HG03039 (cell line): ENCODE data around the gene NIM1K.
"Not testable (repeated sequence)": the region's sequence is repeated elsewhere in the genome, so short reads cannot be mapped to it uniquely, and the experiment has no call there.

Source experiments
- ATAC-seq: cut with Tn5 transposase; IDR thresholded peaks from one replicate; pipeline ENCODE4 v1.9.1; 2021; ENCODE audit warnings: mild to moderate bottlenecking, moderate library complexity; ENCODE audit not compliant: unreplicated experiment

The NIM1K gene

DNA sequence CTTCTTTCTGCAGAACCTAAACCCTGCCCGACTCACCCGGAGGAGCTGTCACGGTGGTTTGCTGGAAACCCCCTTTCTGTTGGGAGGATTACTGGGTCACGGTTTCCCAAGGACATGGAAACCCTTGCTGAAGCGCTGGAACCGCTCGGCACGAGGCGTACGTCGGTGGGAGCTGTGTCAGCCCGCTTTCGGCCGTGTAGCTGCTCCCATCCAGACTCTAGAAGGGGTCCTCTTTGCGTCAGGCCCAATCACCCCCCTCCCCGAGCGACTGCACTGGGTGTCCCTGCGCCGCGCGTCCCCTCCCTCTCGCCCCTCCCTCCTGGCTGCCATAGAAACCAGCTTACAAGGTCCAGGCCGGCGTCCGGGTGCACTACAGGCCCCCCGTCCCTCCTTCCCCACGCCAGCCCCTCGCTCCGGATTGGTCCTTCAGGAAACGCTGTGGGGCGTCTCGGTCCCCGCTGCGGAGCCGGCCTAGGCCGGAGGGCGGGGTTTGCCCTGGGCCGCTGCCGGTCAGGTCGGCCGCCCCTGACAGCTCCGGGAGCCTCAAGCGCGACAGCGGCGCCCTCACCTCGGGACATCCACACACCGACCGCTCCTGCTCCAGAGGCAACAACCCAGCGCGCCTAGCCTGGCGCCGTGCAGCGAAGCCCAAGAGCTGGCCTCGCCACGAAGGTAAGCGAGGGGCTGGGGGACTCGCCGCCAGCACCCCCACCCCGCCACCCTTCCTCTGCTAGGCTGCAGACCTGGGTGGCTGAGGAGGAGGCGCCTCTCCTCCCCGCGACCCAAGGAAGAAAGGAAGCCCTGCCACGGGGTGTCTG is at the start of gene NIM1K:
Gene NIM1K (plus strand): TSS at position 486 of the 818 bp plus-strand sequence. CDS start 53,551 bp downstream, outside the sequence.
- peak; percentile 77 for ATAC-seq

DNA sequence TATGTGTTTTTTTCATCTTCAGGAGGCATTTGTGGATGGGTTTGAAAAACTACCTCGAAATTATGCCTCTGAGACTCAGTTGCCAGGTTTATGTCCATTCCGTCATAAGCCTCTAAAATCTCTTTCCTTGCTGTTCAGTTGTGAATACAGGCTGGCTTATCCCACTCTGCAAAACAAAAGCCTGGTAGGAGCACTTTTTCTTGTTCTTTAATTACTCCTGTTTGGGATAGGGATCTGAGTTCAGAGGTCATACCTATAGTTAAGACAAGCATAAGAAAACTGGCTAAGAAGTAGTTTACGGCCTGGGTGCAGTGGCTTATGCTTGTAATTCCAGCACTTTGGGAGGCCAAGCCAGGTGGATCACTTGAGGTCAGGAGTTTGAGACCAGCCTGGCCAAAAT is 47.0 kb upstream of the NIM1K start:
- no peak for ATAC-seq

DNA sequence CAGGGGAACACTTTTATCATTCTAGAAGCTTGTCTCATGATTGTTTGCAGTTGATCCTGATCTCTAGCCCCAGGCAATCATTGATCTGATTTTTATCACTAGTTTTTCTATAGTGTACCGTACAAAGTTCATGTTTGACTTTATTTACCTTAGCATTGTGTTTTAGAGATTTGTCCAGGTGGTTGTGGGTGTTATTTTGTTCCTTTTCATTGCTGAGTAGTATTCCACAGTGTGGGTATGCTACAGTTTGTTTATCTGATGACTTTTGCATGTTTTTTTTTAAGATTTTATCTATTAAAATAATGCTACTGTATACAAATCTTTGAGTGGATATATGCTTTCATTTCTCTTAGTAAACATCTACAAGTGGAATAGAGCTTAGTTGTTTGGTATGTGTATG is 45.1 kb upstream of the NIM1K start:
- ATAC-seq: no peak

DNA sequence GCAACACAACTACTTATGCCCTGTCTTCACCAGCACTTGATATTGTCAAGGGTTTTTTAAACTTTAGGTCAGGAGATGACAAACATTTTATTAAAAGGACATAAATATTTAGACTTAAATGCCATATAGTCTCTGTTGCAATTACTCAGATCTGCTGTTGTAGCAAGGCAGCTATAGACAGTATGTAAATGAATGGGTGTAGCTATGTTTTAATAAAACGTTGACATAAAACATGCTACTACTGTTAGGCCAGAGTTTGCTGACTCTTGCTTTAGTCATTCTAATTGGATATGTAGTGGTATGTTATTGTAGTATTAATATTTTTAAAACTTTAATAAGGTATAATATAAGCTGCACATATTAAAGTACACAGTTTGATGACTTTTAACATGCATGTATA is 43.6 kb upstream of the NIM1K start:
- no peak for ATAC-seq

DNA sequence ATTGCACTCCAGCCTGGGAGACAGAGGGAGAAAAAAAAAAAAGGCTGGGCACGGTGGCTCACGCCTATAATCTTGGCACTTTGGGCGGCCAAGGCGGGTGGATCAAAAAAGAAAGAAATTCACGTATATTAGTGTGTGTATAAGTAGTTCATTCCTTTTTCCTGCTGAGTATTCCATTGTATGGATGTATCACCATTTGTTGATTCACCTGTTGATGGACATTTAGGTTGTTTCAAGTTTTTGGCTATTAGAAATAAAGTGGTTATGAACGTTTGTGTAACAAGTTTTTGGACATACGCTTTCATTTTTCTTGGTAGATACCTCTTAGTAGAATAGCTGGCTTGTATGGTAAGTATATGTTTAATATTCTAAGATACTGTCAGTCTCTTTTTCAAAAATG is 42.8 kb upstream of the NIM1K start:
- ATAC-seq: no peak

DNA sequence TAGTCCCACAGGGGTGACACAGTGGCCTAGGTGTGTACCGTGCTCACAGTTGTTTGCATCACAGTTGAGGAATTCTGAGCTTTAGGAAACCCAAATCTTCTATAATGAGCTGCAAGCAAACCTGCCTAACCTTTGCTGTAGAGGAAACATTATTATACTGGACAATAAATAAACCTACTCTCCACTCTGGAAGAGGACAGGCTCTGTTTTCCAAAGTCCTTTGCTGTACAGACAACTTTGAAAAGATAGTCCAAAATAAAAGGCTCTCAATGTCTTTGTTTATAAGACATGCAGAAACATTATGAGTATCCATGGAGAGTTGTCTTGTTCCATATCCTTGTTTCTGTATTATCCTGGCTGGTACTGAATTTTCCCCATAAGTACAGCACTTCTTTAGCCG is 42.0 kb upstream of the NIM1K start:
- no peak for ATAC-seq

DNA sequence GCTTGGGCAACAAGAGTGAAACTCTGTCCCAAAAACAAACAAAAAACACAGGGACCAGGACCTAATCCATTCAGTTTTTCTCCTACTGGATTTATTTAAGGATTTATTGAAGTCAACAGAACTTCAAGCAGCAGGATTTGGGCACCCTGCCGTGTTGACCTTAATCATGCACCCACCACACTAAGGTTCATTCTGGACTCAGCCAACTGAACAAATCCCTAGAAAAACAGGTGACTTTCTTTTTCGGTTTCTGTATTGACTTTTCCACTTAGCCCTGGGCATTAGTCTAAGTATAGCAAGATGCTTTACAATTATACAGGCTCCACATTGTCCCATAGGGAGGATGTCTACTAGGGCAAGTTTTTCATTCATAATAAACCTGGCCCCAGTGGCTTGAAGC is 41.3 kb upstream of the NIM1K start:
- ATAC-seq: no peak

DNA sequence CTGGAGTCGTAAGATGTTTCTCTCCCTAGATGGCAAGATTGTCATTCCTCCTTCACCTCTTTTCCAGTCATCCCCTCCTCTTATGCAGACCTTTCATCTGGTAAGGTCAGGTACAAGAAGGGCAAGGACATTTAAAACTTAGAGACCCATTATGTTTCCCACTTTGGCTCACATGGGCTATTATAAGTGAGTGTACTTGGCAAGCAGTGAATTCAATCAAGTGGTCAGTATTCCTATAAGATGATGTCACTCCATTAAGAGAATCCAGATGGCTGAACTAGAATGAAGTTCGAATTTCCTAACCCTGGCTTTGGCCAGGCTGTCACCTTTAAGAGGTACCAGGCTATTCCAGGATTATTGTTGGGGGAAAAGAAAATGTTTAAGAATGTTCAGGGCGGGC is 39.1 kb upstream of the NIM1K start:
- ATAC-seq: no peak

DNA sequence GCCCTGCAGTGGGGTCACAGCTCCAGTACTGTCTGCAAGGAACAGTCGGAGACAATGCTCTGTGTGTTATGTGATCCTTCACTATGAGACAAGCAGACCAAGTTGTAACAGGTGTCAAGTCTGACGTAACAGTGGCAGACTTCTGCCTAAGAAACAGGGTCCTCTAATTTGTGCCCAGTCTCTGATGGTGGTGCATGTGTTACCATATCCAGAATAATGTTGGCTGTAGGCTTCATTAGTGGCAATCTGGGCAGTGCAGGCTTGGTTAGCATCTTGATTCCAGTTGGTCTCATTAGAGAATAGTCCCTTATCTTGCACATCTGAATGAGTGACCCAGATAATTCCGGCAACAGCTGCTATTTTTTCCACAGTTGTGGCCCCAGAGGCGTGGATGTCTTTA is 37.6 kb upstream of the NIM1K start:
- ATAC-seq: no peak

DNA sequence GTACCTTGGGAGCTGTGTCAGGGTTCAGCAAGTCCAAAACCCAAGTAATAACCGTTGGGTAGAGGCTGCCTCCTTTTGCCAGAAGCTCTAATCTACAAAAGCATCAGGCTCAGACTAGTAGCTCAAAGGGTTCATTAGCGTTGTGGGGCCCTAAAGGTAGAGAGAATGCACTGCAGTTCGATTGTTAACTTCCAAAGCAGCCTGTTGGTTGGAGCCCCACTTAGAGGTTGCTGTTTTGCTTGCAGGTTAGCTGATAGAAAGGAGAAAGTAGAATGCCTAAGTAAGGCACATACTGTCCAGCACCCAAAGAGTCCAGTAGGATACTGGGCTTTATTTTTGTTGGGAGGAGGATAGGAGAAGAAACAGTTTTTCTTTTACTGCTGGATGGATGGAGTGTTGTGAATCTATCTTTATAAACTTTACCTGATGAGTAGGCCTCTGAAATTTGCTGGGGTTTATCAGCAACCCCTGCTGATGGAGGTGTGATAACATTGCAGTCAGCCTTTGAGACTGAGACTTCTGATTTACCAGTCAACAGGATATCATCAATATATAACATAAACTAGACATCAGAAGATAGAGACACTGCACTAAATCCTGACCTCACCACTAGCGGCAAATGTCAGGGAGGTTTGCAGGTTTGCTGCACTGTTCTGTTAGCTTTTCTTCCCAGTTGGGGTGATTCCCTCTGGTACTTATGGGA is 36.5 kb upstream of the NIM1K start:
- ATAC-seq: no peak

DNA sequence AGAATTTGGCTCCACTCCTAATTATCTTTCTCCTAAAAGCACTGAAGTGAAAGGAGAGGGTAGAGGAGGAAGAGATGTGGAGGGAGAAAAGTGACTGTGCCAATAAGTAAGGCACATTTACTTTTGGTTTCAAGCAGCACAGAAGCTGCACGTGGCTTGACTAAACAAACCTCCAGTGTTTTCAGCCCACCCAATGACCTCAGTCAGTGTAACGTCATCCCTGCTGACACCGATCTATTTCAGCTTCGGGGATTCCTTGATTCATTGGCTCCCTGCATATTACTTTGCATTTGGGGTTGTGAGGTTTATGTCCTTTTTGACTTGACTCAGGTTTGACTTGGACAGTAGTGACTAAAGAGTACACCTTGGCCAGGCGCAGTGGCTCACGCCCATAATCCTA is 35.6 kb upstream of the NIM1K start:
- peak; percentile 42 for ATAC-seq

DNA sequence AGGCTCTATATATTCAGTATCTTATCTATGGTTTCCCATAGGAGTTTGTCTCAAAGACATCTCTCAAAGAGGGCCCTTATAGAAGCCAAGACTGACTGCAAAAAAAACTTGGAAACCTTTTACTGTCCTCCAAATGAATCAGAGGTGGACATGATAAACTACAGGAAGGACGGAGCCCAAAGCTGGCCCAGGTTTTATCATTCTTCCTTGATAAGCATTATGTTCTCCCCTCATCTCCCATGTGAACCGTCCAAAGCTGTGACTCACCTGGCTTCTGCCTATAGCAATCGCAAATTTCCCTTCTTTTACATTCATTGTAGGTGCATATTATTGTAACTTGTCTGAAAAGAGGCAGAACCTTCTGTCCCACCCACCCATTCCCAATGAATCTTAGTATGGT is 35.0 kb upstream of the NIM1K start:
- ATAC-seq: no peak

DNA sequence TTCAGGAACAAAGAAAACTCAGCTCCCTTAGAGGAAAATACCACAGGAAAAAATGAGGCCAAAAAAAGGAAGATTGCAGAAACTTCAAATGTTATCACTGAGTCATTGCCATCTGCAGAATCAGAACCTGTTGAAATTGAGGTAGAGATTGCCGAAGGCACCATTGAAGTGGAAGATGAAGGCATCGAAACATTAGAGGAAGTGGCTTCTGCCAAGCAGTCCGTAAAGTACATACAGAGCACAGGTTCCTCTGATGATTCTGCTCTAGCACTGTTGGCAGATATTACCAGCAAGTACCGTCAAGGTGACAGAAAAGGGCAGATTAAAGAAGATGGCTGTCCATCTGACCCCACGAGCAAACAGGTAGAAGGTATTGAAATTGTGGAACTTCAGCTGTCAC is 30.8 kb upstream of the NIM1K start:
- no peak for ATAC-seq

DNA sequence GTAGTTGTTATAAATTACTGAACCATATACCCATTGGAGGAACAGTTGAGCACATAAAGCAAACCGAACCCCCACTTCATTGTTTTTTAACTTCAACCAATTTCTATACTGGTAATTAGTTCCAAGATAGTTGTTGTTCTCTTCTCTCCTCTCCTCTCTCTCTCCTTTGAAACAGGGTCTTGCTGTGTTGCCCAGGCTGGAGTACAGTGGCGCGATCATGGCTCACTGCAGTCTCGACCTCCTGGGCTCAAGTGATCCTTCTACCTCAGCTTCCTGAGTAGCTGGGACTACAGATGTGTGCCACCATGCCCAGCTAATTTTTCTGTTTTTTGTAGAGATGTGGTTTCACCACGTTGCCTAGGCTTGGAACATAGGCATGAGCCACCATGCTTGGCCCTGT is 27.2 kb upstream of the NIM1K start:
- not testable (repeated sequence) for ATAC-seq

DNA sequence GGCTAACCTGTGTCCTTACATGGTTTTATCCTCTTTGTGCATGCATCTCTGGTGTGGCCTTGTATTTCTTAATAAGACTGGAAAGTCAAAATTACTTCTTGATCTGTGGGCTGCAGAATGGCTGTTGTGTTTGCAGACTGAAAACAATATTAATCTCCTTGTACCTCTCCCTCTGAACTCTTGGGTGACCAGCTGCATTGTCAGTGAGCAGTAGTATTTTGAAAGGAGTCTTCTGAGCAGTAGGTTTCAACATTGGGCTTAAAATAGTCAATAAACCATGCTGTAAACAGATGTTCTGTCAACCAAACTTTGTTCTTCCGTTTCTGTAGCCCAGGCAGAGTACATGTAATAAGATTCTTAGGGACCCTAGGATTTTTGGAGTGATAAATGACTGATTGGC is 26.7 kb upstream of the NIM1K start:
- no peak for ATAC-seq

DNA sequence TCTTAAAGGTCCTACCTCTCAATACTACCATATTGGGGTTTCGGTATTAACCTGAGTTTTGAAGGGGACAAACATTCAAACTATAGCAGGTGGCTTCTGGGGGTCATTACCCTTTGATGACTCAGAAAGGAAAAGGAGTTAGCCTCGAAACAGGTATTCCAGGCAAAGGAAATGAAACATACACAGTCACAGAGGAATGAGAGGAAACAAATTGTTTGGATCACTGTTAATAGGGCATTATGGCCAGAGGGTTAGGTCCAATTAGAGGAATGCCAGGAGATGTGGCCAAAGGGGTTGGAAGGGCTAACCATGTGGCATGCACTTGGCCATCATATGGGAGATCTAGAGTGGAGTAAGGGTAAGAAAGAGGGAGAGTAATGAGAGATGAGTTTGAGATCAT is 23.9 kb upstream of the NIM1K start:
- ATAC-seq: no peak

DNA sequence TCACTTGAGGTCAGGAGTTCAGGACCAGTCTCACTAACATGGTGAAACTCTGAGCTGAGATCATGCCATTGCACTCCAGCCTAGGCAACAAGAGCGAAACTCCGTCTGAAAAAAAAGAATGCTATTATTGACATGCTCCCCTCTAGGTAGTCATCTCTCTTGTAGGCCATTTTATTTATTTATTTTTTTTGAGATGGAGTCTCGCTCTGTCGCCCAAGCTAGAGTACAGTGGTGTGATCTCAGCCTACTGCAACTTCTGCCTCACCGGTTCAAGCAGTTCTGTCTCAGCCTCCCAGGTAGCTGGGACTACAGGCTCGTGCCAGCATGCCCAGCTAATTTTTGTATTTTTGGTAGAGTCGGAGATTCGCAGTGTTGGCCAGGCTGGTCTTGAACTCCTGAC is 20.6 kb upstream of the NIM1K start:
- no peak for ATAC-seq

DNA sequence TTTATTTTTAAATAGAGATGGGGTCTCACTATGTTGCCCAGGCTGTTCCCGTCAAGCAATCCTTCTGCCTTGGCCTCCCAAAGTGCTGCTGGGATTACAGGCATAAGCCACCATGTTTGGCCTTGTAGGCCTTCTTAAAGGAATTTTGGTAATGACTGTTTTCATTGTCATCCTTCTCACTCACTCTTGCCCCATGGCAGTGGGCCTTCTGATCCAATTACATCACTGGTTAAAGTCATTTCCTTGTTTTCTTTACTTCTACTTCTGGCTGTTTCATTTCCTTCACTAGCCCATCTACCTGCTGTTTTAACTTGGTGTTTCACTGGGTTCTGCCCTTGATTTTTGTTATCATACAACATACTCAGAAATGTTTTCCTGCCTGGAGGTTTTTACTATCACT is 20.1 kb upstream of the NIM1K start:
- ATAC-seq: no peak

DNA sequence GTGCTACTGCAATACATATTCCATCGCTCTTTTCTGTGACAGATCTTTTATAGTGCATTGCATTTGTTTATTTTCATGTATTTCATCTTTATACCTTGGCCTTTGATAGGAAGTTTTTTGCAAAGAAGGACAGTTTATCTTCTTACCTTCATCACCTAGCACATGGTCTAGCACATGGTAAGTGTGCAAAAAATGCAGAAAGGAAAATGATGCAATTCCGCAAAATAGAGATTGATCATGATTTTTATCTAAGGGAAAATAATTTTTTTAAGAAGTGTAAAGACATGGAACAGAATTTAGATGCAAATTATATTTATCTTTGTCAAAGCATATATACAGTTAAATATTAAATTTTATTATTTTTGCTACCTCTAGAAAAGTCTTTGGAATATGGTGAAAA is 19.2 kb upstream of the NIM1K start:
- no peak for ATAC-seq

DNA sequence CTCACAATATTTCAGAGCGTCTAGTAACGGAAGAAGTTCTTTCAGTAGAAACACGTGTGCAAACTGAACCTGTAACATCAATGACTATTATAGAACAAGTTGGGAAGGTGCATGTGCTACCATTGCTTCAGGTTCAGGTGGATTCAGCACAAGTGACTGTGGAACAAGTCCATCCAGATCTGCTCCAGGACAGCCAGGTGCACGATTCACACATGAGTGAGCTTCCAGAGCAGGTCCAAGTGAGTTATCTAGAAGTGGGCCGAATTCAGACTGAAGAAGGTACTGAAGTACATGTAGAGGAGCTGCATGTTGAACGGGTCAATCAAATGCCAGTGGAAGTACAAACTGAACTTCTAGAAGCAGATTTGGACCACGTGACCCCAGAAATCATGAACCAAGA is 17.4 kb upstream of the NIM1K start:
- ATAC-seq: no peak

DNA sequence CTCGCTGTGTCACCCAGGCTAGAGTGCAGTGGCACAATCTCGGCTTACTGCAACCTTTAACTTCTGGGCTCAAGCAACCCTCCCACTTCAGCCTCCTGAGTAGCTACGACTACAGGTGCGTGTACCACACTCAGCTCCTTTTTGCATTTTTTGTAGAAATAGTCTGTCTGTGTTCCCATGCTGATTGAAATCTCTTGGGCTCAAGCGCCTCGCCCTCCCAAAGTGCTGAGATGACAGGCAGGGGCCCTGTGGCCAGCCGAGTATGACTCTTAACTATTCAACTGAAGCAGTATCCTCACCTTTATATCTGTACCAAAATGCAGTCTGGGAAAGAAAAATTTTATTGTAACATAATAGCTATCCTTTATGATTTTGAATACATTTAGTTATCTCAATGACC is 12.2 kb upstream of the NIM1K start:
- no peak for ATAC-seq

DNA sequence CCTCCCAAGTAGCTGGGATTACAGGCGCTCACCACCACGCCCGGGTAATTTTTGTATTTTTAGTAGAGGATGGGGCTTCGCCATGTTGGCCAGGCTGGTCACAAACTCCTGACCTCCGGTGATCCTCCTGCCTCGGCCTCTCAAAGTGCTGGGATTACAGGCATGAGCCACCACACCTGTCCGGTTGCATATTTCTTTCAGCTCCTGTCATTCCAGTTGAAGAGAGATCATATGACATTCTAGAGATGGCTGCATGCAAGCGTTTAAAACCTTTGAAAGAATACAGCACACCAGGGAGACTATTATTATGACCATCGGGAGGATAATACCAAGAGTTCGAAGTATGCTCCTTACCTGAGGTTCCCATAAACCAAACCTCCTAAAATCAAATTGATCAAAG is 9.6 kb upstream of the NIM1K start:
- no peak for ATAC-seq

DNA sequence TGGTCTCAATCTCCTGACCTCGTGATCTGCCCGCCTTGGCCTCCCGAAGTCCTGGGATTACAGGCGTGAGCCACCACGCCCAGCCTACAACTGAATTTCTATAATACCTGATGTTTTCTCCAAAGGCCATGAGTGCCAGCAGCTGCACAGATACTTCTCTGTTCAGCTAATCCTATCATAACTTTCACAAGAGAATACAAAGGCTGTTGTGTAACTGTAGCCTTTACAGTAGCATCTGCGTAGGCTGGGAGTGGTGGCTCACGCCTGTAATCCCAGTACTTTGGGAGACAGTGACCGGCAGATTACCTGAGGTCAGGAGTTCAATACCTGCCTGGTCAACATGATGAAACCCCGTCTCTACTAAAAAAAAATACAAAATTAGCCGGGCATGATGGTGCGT is 8.9 kb upstream of the NIM1K start:
- ATAC-seq: not testable (repeated sequence)
